Natural killer cell (primary cell): ENCODE data around the gene TRIM6. TPM values are rescaled to one million over a fixed set of nuclear protein-coding genes. Genes with fewer than 3 reads are reported as not detected.
"Not testable (repeated sequence)": the region's sequence is repeated elsewhere in the genome, so short reads cannot be mapped to it uniquely, and the experiment has no call there.

Experiments used
- ATAC-seq, 3 donors: fragments of 150-1000 bp in 2 of 3; fragments of 200-7000 bp in 1 of 3; cut with Tn5 transposase; 1 replicate in 1 of 3; 2 replicates in 2 of 3; pipeline ENCODE4 v1.10.0; 2021; ENCODE audit warnings: mild to moderate bottlenecking in 2 of 3, moderate library complexity in 2 of 3
- DNase-seq, 2 donors: peaks; one replicate each; pipeline versions ENCODE4 v3.0.0 to v3.0.0-alpha.2; 2013 to 2021; ENCODE audit warnings: mixed read lengths in 1 of 2
- H3K27ac ChIP-seq: one replicate; pipeline ENCODE4 v1.5.1; 2013; ENCODE audit warnings: mild to moderate bottlenecking, low read length
- H3K27me3 ChIP-seq: one replicate; pipeline ENCODE4 v1.6.1; 2013; ENCODE audit warnings: low read length; ENCODE audit not compliant: control insufficient read depth, insufficient read depth
- H3K36me3 ChIP-seq: one replicate; pipeline ENCODE4 v1.6.1; 2013; ENCODE audit warnings: low read length; ENCODE audit not compliant: control insufficient read depth, insufficient read depth
- H3K4me1 ChIP-seq: one replicate; pipeline ENCODE4 v1.6.1; 2013; ENCODE audit warnings: low read length; ENCODE audit not compliant: control insufficient read depth, insufficient read depth
- H3K4me3 ChIP-seq: one replicate; pipeline ENCODE4 v1.5.1; 2013; ENCODE audit warnings: low read length
- H3K9me3 ChIP-seq: one replicate; pipeline ENCODE4 v1.6.1; 2013; ENCODE audit warnings: low read length; ENCODE audit not compliant: control insufficient read depth, insufficient read depth
- H3K27ac Mint-ChIP-seq, 2 donors: one replicate each; pipeline ENCODE4 v1.8.0; 2022; ENCODE audit warnings: mild to moderate bottlenecking in 2 of 2, mixed read lengths in 2 of 2, moderate library complexity in 1 of 2
- H3K27me3 Mint-ChIP-seq, 2 donors: one replicate each; pipeline ENCODE4 v1.8.0; 2022; ENCODE audit warnings: low read depth in 2 of 2, mixed read lengths in 2 of 2
- H3K36me3 Mint-ChIP-seq: one replicate; pipeline ENCODE4 v1.8.0; 2022; ENCODE audit warnings: mixed read lengths
- H3K4me1 Mint-ChIP-seq, 2 donors: one replicate each; pipeline ENCODE4 v1.8.0; 2022; ENCODE audit warnings: mixed read lengths in 2 of 2
- H3K4me3 Mint-ChIP-seq: one replicate; pipeline ENCODE4 v1.8.0; 2022; ENCODE audit warnings: mild to moderate bottlenecking, moderate library complexity, mixed read lengths
- H3K9me3 Mint-ChIP-seq, 2 donors: one replicate each; pipeline ENCODE4 v1.8.0; 2022; ENCODE audit warnings: mixed read lengths in 2 of 2
- WGBS: methylation state at CpG from one replicate; pipeline ENCODE4 v1.1.7; 2013; ENCODE audit warnings: missing lambda C conversion rate; ENCODE audit not compliant: insufficient coverage; 5-methylcytosine and 5-hydroxymethylcytosine counted together
- intact Hi-C: fragments of 100-400 bp; cut with micrococcal nuclease; formaldehyde crosslinking; loops from one replicate; pipeline ENCODE4 v1.14.2; 2022
- total RNA-seq, 4 donors: library from RNA; stranded (reverse); fragments of 120-200 nt in 1 of 4; gene quantifications; one replicate each; pipeline versions ENCODE4 v1.2.3 to v1.2.4, GENCODE V29; 2013 to 2022
- TF ChIP-seq, protein P1 (sequence below): fragments of 200-600 bp; IDR thresholded peaks from one replicate; pipeline ENCODE4 v1.8.0; 2022; ENCODE audit warnings: antibody characterized with exemption

Gene TRIM6
- total RNA-seq, 3 donors from 2014 or later (not counting 1 experiment from before 2014, with no cell fraction given) = 1.1 TPM; not detected in 2

DNA sequence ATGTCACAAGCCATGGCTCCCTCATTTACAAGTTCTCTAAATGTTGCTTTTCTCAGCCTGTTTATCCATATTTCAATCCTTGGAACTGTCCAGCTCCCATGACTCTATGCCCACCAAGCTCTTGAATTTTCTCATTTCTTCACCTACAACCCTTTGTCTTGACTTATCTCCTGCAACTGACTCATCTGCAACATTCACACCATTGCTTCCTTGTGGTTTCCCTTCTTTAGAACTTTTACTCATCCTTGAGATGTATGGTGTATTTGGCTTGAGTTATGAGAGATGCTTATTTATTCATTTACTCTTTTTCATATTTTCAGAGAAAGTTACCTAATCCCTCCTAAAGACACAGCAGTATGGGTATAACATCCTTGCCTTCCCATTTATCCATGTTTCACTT, 47.1 kb downstream of the TRIM6 start:
- TF ChIP-seq, protein P1, sequence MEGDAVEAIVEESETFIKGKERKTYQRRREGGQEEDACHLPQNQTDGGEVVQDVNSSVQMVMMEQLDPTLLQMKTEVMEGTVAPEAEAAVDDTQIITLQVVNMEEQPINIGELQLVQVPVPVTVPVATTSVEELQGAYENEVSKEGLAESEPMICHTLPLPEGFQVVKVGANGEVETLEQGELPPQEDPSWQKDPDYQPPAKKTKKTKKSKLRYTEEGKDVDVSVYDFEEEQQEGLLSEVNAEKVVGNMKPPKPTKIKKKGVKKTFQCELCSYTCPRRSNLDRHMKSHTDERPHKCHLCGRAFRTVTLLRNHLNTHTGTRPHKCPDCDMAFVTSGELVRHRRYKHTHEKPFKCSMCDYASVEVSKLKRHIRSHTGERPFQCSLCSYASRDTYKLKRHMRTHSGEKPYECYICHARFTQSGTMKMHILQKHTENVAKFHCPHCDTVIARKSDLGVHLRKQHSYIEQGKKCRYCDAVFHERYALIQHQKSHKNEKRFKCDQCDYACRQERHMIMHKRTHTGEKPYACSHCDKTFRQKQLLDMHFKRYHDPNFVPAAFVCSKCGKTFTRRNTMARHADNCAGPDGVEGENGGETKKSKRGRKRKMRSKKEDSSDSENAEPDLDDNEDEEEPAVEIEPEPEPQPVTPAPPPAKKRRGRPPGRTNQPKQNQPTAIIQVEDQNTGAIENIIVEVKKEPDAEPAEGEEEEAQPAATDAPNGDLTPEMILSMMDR = no peak
- Mint-ChIP-seq H3K36me3 (peaks cover 22% of the 10 kb centered on the region), H3K4me1 (peaks cover 5% of the 10 kb centered on the region in 2 donors), H3K9me3 (no peaks in the 10 kb centered on the region), H3K27me3 (no peaks in the 10 kb centered on the region), H3K27ac (no peak overlapping the region), H3K4me3 (no peak overlapping the region)
- Histone ChIP-seq H3K27ac (no peak overlapping the region), H3K36me3 (peaks cover 29% of the 10 kb centered on the region), H3K27me3 (no peaks in the 10 kb centered on the region), H3K4me1 (no peaks in the 10 kb centered on the region), H3K4me3 (no peak overlapping the region), H3K9me3 (no peaks in the 10 kb centered on the region)
- DNase-seq (no peak), ATAC-seq (no peak)
- intact Hi-C loops = no loop called here

DNA sequence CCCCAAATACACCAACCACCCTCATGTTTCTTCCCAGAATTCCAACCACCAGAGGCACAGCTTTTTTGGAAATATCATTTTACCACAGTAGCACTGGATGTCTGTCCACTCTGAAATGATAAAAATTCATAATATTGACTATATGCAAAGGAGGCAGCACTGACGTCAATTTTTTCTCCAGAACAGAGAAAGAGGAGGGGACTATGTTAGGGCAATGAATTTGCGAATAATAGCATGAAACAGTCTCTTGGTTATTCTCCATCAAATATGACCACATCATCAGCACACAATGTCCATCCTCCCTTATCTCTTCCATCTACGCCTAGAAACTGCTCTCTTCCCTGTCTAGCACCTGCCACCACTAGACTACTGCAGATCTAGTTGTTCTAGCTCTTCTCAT, 49.7 kb downstream of the TRIM6 start:
- Mint-ChIP-seq H3K9me3 (no peaks in the 10 kb centered on the region), H3K36me3 (peaks cover 16% of the 10 kb centered on the region), H3K4me1 (peaks cover 5% of the 10 kb centered on the region in 2 donors), H3K27ac (no peak overlapping the region), H3K27me3 (no peaks in the 10 kb centered on the region), H3K4me3 (no peak overlapping the region)
- H3K9me3 ChIP-seq = no peaks in the 10 kb centered on the region
- no peak overlapping the region for H3K4me3 ChIP-seq
- DNase-seq = no peak
- no peaks in the 10 kb centered on the region for H3K4me1 ChIP-seq
- no peak for ATAC-seq
- no peak overlapping the region for H3K27ac ChIP-seq
- H3K36me3 ChIP-seq = peaks cover 23% of the 10 kb centered on the region
- intact Hi-C loops = no loop called here
- no peaks in the 10 kb centered on the region for H3K27me3 ChIP-seq
- 96% methylated on average over 2 of the region's 3 CpGs for WGBS
- TF ChIP-seq, protein P1 = no peak

DNA sequence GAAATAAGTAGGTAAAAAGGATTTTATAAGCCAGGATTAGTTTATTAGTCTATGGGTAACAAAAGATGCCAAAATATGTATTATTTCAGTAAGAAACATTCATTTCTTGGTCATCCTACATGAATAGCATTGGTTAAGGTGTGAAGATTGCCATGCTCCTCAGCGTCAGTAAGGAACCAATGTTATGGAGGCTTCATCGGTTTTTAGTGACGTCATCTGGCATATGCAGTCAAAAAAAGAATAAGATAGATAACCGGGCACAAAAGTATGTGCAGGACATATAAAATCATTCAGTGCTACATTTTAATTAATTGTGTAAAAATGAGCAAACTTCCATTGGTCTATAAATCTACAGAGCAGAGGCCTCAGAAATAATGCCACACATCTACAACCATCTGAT, 59.0 kb downstream of the TRIM6 start:
- H3K36me3 Mint-ChIP-seq = peaks cover 8% of the 10 kb centered on the region
- TF ChIP-seq, protein P1 = no peak
- Histone ChIP-seq H3K9me3 (no peaks in the 10 kb centered on the region), H3K4me3 (no peak overlapping the region), H3K36me3 (no peaks in the 10 kb centered on the region), H3K27ac (no peak overlapping the region), H3K27me3 (no peaks in the 10 kb centered on the region), H3K4me1 (no peaks in the 10 kb centered on the region)
- DNase-seq = no peak
- no peaks in the 10 kb centered on the region for H3K4me1 Mint-ChIP-seq
- H3K4me3 Mint-ChIP-seq = no peak overlapping the region
- WGBS = 93% methylated on average over 4 of the region's 4 CpGs
- H3K27me3 Mint-ChIP-seq = no peaks in the 10 kb centered on the region
- H3K9me3 Mint-ChIP-seq = peaks cover 0 to 2% of the 10 kb centered on the region in 2 donors
- no peak for ATAC-seq
- no peak overlapping the region for H3K27ac Mint-ChIP-seq
- intact Hi-C loops = no loop called here

DNA sequence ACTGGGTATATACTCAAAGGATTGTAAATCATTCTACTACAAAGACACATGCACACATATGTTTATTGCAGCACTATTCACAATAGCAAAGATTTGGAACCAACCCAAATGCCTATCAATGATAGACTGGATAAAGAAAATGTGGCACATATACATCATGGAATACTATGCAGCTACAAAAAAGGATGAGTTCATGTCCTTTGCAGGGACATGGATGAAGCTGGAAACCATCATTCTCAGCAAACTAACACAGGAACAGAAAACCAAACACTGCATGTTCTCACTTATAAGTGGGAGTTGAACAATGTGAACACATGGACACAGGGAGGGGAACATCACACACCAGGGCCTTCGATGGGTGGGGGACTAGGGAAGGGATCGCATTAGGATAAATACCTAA, 60.5 kb downstream of the TRIM6 start:
- H3K9me3 Mint-ChIP-seq, ATAC-seq, H3K27me3 Mint-ChIP-seq, H3K4me1 ChIP-seq, DNase-seq, H3K4me3 Mint-ChIP-seq, H3K4me3 ChIP-seq, H3K27ac ChIP-seq, H3K27ac Mint-ChIP-seq, H3K27me3 ChIP-seq, H3K9me3 ChIP-seq, H3K4me1 Mint-ChIP-seq, H3K36me3 ChIP-seq, intact Hi-C loops, H3K36me3 Mint-ChIP-seq: not testable (repeated sequence)
- WGBS = 94% methylated on average over 2 of the region's 2 CpGs
